GM19438 (cell line): Measurements from ENCODE around the gene MTA1.
A peak's percentile ranks its signal among the peaks of the same experiment; 100 is the strongest.

Experiments
- ATAC-seq: cut with Tn5 transposase; IDR thresholded peaks from one replicate; pipeline ENCODE4 v1.9.1; 2021; ENCODE audit warnings: low read depth; ENCODE audit not compliant: unreplicated experiment

Gene MTA1

DNA sequence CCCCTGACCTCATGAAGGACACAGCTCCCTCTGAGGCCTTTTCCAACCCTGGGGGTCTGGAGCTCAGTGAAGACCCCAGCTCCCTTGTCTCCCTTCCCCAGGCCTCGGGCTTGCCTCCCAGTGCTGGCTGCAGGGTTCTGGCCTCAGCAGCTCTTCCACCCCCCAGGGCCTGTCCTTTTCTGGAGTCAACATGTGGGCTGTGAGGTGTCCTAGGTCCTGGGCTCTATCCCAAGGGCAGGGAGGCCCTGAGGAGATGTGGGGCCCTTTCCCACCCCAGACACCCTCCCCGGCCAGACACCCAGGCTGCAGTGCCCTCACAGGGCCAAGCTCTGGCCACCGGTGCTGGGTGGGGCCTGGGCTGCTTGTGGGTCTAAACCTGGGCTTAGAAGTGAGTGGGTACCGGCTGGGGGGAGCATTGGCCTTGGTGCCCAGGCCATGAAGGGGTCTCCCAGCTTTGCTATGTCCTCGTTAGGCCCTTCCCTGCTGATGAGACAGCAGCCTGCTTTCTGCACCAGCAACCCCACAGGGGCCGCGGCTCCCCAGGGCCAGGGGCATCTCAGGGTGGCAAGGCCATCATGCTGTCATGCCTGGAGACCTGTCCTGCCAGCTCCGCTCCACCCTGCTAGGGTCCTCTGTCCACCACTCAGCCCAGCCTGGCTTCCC lies 52.3 kb downstream of the MTA1 start:
- ATAC-seq, result no peak

DNA sequence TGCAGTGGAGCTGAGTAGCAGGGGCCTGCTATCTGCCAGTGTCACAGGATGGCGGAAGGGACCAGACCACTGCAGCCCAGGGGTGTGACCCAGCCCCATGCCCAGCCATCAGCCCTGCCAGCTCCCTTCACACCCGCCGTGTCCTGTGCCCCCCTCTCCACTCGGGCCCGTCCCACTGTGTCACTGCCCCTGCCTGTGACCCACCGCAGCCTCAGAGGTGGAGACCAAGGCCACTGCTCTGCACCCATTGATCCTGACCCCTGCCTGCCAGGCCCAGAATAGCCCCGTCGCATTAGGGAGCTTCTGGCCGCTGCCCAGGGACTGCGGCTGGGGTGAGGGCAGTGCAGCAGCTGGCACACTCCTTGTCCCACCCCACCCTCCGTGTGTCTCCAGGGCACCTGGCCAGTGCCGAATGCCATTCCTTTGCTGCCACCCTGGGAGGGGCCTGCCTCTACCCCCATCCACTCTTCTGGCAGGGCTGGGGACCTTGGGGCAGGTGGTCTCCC lies 52.9 kb downstream of the MTA1 start:
- ATAC-seq, result no peak

DNA sequence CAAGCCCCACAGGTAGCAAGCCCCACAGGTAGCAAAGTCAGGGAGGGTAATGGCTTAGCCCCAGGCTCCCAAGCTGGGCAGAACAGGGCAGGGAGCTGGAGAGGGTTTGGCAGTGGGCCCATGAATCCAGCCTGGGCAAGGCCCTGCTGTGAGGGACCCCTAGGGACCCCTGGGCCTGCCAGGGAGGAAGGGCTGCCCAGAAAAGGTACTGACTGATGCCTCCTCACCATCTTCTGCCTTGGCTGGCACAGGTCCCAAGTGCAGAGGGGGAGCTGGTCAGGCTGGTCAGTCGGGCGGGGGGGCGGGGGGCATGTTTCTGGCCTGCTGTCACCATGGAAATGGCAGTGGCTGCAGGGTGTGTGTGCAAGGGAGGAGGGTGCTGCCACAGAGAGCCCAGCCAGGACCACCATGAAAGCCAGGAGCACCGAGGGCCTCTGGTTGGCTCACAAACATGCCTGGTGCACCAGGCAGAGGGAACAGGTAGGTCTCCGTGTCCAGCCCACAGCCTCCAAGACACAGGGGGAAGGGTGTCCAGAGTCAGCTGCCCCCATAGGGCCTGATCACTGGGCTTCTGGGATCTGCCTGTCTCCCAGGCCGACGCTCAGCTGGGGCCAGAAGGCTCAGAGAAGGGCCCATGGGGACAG lies 53.5 kb downstream of the MTA1 start:
- no peak for ATAC-seq

DNA sequence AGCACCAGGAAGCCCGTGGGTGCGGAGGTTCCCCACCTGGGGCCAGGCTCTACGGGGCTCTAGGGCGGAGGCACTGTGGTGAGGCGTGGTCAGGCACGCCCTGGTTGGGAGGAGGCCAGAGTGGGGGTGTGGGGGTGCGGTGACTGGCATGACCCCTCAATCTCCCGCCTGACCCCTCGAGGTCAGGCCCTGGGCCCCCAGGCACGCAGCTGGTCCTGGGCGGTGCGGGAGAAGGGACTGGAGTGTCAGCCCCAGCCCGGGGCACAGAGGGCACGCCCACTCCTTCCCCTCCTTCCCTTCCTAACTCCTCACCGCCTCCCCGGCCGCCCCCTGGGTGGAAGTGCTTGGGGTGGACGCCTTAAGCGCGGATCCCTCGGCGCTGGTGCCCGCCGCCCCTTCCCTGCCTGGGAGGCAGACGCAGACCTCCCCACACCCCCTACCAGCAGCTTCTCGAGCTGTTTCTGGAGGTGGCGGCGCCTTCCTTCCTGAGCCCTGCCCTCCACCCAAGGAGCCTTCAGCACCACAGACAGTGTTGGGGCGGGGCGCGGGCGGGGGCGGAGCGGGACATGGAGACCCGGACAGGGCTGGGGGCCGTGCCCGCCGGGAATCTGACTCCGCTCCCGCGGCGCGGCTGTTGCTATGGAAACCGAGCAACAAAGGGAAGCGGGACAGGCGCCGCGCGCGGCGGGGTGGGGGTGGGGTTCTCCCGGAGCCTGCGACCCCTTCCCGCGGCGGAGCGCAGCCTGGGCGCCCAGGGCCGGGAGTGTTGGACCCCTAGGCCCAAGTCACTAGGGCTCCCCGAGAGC lies 54.3 kb downstream of the MTA1 start:
- ATAC-seq, result no peak

DNA sequence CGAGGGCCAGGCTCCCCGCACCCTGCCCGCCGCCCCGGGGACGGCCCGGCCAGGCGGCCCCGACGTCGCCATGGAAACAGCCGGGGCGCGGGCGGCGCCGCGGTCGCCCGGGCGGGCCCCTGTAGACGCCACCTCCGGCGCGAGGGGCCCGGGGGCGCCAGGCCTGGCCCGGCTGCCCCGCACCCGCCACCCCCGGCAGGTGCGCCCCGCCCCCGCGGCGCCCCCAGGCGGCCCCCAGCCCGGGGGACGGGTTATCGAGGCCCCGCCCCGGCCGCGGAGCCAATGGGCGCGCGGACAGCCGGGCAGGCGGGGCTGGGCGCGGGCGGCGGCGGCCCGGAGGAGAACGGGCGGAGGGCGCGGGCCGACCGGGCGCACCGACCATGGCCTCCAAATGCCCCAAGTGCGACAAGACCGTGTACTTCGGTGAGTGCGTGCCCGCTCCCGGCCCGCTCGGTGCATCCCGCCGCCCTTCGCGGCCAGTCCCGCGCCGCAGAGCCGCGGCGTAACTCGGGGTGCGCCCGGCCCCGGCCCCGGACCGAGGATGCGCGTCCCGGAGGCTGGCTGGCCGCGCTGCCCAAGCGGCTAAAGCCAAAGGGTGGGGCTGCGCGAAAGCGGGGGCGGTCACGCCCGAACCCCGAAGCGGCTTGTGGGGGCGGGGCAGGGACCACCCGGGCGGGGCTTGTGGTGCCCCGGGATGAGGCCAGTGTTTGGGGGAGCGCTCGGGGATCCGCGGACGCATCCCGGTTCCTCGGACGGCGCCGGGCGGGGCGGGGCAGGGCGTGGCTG lies 55.0 kb downstream of the MTA1 start, which contains the start of gene CRIP2:
TSS of gene CRIP2 (plus strand) at position 339 of the 786 bp plus-strand sequence. CDS start at position 381, 42 bp downstream.
- ATAC-seq, result no peak

DNA sequence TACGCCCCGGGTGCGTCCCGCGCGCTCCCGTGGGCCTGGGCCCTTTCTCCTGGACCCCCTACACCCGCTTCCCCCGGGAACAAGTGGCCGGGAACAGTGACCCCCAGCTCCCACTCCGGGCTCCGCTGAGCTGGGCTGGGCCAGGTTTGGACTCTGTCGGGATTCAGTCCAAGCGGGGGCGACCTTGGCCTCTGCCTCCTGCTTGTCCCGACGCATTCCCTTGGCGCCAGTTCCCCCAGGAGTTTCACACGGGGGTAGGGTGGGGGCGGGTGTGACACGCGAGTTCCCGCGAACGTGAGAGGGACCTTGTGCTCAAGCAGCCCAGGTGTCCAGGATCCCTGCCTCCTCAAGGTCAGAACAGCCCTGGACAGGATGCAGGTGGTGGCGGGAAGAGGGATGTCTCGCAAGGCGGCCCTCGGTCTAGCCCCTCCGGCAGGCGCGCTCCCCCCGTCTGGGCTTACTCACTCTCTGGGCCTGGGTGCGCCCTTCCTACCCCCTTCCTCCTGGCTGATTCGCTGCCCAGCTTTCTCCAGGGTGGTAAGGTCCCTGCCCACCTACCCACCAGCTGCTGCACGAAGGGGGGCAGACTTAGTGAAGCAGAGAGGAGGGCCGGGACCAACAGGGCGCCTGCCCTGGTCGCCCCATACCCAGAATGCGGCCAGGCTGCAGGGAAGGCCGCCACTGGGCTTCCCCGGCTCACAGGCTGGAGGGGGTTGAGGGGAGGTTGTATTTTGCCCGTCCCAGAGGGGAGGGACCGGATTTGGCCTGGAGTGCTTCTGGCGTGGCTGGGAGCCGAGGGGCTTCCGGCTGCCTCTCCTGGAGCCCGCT lies 55.9 kb downstream of the MTA1 start:
- ATAC-seq, result no peak

DNA sequence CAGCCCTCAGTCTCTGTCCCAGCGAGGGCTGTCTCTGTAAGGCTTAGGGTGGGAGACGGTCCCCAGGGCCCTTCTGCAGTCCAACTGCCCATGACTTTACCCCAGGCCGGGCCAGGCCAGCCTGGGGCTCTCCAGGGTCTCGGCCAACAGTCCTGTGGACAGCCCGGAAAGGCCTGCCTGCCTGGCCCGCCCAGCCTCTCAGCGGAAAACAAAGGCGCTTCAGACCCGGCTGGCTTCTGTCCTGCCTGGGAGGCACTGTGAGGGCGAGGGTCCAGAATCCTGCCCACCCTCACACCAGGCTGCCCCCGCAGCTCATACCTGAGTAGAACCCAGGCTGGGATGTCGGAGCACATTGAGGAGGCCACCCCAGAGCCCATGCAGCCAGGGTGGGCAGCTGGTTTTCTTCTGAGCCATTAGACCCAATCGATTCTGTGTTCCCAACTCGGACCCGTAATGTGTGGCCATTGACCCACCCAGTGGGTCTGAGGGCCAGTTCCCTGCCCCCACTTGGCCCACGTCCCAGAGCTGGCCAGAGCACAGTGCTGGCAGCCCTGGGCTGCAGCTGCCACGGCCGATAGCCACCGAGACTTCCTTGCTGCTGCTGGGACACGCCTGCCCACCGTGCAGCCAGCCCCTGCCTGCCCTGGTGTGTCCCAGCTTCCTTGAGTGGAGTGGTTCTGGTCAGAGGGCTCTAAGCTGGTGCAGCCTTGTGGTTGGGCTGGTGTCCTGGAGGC lies 56.6 kb downstream of the MTA1 start:
- ATAC-seq, result no peak

DNA sequence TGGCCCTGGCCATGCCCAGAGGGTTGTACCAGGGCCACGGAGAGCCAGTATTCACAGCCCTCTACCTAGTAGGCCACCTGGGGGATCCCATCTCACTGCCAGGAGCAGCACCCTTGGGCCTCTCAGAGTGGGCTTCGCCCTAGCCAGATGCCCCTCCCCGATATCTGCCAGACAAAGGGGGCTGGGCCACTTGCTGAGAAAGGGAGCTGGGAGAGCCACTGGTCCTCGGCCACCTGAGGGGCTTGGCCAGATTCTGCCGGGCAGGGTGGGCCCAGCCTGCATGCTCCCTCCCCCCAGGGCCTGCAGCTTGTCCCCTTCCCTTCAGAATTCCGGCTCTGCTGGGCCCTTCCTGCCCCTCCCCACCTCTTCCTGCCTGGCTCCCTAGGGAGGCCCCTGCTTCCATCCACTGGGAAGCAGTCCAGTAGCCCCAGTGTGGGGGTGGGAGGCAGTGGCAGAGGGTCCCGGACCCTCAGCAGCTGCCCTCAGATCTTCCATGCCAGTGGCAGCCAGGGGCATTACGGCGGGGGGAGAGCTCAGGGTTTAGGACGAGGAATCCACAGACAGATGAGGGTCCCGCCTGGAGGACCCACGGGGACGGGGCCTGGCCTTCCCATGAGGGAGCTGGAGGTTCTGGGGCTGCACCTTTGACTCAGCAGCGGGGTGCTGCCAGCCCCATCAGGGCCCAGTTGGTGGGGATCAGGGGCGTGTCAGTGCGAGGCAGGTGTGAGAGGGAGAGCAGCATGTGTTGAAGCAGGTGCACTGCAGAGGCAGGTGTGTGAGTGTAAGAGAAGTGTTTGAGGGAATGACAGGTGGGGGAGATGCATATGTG lies 57.4 kb downstream of the MTA1 start:
- ATAC-seq, result no peak

DNA sequence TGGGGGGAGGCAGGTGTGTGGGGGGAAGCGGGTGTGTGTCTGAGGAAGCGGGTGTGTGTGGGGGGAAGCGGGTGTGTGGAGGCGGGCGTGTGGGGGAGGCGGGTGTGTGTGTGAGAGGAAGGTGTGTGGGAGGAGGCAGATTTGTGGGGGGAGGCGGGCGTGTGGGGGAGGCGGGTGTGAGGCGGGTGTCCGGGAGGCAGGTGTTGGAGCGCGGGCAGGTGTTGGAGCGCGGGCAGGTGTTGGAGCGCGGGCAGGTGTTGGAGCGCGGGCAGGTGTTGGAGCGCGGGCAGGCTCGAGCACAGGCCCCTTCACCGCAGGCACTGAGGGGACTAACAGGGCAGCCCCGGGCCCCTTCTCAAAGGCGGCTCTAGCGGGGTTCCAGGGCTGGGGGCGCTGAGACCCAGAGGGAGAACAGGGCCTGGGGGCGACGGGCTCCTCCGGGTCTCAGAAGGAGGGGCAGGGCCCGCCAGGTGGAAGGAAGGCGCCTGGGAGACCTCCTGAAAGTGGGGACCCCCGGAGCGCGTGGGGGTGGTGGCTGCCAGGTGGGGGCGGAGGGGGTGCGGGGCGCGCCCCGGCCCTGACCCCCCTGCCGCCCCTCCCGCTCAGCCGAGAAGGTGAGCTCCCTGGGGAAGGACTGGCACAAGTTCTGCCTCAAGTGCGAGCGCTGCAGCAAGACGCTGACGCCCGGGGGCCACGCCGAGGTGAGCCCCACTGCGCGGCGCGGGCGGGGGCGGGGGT lies 58.2 kb downstream of the MTA1 start:
- ATAC-seq, result no peak

DNA sequence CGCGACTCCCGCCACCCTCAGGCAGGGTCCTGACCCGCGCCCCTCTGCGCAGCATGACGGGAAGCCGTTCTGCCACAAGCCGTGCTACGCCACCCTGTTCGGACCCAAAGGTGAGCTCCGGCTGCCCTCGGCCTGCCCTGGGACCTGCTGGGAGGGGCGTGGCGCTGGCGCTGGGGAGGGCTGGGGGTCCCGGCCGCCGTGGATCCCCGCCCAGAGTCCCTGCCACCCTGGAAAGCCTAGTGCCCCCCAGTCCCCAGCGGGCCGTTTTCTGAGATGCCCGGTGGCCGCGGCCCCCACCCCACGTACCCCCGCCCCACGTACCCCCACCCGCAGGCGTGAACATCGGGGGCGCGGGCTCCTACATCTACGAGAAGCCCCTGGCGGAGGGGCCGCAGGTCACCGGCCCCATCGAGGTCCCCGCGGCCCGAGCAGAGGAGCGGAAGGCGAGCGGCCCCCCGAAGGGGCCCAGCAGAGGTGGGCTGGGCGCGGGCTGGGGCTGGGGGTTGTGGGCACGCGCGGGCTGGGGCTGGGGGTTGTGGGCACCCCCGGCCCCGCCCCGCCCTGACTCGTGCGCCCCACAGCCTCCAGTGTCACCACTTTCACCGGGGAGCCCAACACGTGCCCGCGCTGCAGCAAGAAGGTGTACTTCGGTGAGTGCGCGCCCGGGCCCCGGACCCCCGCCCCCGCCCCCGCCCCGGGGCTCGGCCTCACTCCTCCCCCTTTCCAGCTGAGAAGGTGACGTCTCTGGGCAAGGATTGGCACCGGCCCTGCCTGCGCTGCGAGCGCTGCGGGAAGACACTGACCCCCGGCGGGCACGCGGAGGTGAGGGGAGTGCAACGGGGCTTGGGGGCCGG lies 59.0 kb downstream of the MTA1 start:
- ATAC-seq, result no peak

DNA sequence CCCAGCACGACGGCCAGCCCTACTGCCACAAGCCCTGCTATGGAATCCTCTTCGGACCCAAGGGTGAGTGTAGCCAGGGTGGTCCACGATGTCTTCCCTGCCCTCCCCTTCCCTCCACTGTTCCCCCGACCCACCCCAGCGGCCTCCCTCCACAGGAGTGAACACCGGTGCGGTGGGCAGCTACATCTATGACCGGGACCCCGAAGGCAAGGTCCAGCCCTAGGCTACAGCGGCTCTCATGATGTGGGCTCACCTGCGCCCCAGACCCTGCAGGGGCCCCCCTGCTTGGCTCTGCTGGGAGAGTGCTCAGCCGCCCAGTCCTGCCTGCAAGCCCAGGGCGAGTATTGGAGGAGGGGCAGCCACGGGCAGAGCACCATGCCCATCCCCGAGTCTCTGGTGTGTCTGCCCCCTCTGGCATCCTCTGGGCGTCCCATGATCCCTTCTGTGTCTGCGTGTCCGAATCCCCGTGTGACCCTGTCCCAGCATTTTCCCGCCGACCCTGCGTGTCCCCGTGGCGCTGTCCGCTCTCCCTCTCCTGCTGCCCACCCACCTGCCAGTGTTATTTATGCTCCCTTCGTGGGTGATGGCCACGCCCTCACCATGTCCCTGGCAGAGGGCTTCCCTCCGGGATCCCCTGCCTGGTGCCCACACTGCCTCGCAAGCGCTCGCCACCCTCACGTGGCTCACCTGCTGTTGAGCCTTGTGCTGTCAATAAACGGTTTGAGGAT lies 60.0 kb downstream of the MTA1 start:
- ATAC-seq, result no peak

DNA sequence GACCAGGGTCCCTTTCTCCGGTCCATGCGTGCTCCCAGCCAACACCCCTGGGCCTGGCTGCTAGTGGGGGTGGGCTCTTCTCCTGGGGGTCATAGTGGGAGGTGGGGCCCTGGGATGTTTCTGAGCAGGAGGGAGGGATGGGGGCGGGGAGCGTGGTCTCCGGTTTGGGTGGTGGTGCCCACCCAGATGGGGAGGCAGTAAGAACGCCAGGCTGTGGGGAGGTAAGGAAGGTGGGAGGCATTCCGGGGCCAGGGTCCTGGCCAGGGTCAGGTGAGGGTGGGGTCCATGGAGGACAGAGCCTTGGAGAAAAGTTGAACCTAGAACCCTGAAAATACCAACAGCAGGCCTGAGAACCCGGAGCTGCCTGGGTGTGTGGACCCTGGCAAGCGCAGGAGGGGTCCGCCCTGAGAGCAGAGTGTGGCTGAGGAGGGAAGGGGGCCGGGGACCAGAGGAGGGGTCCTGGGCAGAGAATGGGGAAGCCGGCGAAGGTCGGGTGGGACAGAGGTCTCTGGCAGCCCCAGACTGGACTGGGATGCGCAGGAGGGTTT lies 60.6 kb downstream of the MTA1 start:
- ATAC-seq, result no peak

DNA sequence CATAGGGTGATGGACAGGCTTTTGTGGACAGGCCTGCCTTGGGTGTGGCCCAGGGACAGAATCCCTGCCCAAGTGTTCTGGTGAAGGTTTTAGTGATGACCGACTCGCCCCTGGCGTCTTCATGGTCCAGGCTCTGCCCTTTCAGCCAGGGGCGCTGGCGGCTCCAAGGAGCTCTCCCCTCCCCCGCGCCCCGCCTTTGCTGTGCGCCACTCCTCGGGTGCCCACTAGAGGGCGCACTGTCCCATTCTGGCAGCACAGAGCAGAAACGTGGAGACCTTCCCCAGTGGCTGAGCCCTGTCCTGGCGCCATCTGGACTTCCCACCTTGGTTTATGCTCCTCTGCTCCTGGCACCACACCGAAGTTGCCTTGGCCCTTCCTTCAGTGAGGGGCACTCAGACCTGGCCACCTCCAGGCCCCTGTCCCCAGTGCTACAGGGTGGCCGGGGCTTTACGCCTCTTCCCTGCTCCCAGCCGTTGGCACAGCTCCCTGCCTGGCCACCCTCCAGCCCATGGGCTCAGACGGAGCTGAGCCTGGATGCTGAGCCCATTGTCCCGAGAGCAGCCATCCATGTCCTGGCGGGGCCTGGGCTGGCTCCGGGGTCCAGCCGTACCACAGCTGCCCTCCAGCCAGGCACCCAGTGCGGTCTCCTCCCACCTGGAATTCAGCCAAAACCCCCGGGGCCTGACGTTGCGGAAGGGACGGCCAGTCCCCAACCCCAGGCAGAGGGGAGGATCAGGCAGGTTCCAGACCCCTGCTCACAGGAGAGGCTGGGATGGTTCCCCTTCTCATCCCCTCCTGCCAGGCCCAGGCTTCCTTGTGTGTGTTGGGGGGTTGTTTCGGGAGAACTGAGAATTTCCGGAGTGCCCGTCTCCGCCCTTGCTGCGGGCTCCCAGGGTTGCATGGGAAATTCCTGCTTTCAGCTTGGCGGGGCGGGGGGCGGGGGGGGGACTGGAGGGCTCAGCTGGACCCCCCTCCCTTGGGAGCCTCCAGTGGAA lies 61.5 kb downstream of the MTA1 start:
- ATAC-seq, result peak; percentile 2

DNA sequence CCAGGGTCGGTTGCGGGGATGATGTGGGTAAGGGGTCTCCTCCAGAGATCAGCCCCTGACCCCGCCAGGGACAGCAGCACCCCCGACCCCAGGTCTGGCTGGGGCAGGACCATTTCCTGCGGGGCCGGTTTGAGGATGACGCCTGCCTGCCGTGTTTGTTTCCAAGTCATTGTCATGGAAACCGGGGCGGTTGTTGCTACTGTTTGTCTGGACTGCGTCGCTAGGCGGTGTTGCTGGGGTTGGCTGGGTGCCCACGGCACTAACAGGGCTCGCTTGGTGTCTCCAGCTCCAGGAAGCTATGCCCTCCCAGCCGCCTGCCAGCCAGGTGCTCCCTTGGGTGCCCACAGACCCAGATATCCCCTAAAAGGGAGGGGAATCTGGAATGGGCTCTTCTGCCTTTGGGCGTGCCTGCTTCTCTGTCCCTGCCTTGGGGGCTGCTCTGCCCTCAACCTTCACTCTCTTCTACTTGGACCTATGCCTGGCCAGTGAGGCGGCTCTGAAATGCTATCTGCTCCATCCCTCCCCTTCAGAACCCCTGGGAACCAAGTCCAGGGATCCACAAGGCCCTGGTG lies 62.3 kb downstream of the MTA1 start:
- peak; percentile 58 for ATAC-seq
